ENCODE data around the gene FBXO3.

- no peak for TF ChIP-seq POLR2AphosphoS5 (IDR thresholded peaks at IDR 0.05; ENCODE audit: borderline replicate concordance, low read depth, low read length)
- TF ChIP-seq EZH2 (IDR thresholded peaks at IDR 0.05): no peak
These were observed 65.3 kb downstream of the FBXO3 start for GRCh38 chr11:33708985-33709384.

Measured in SK-N-MC (cell line).